GM18526 (cell line): Measurements from ENCODE around the gene CCDC157.

Experiments used
- POLR2A ChIP-seq: IDR thresholded peaks from 3 replicates; pipeline ENCODE4 v1.6.1; 2011; ENCODE audit not compliant: insufficient read length; ENCODE audit errors: extremely low read depth

The CCDC157 gene

GRCh38 chr22:30368420-30368819 is 11.6 kb downstream of the CCDC157 start:
- TF ChIP-seq POLR2A, result no peak

GRCh38 chr22:30370641-30371230 is 13.9 kb downstream of the CCDC157 start:
- TF ChIP-seq POLR2A, result no peak

- no peak for TF ChIP-seq POLR2A
Measured at GRCh38 chr22:30371321-30371720, 14.5 kb downstream of the CCDC157 start.

- no peak for TF ChIP-seq POLR2A
Measured at GRCh38 chr22:30371981-30372380, 15.2 kb downstream of the CCDC157 start.

GRCh38 chr22:30372915-30373314 is 16.1 kb downstream of the CCDC157 start:
- no peak for TF ChIP-seq POLR2A

- no peak for TF ChIP-seq POLR2A
Measured at GRCh38 chr22:30373331-30374325, 16.8 kb downstream of the CCDC157 start.

GRCh38 chr22:30375312-30375849 is 18.6 kb downstream of the CCDC157 start:
- no peak for TF ChIP-seq POLR2A

- no peak for TF ChIP-seq POLR2A
Measured at GRCh38 chr22:30380011-30380410, 23.2 kb downstream of the CCDC157 start.

- no peak for TF ChIP-seq POLR2A
Measured at GRCh38 chr22:30381264-30381663, 24.5 kb downstream of the CCDC157 start.

GRCh38 chr22:30382340-30382739 is 25.5 kb downstream of the CCDC157 start:
- no peak for TF ChIP-seq POLR2A

GRCh38 chr22:30383061-30383460 is 26.3 kb downstream of the CCDC157 start:
- no peak for TF ChIP-seq POLR2A

- no peak for TF ChIP-seq POLR2A
Measured at GRCh38 chr22:30385942-30386341, 29.1 kb downstream of the CCDC157 start.

GRCh38 chr22:30386608-30386959 is 29.8 kb downstream of the CCDC157 start:
- no peak for TF ChIP-seq POLR2A

GRCh38 chr22:30386960-30387827 is 30.4 kb downstream of the CCDC157 start, which contains the start of gene RNF215:
TSS of gene RNF215 (minus strand) at chr22:30387411. CDS start at chr22:30387313, 98 bp downstream.
- no peak for TF ChIP-seq POLR2A
